NCI-H2107 treated with DMSO at 0.1 percent for 48 hours (cell line): ENCODE measurements around the gene JAZF1.

ENCODE experiments used
- DNase-seq: peaks from one replicate; lab custom pipeline; 2025; ENCODE audit not compliant: unreplicated experiment; lab: John Stamatoyannopoulos, UW

Gene JAZF1

DNA sequence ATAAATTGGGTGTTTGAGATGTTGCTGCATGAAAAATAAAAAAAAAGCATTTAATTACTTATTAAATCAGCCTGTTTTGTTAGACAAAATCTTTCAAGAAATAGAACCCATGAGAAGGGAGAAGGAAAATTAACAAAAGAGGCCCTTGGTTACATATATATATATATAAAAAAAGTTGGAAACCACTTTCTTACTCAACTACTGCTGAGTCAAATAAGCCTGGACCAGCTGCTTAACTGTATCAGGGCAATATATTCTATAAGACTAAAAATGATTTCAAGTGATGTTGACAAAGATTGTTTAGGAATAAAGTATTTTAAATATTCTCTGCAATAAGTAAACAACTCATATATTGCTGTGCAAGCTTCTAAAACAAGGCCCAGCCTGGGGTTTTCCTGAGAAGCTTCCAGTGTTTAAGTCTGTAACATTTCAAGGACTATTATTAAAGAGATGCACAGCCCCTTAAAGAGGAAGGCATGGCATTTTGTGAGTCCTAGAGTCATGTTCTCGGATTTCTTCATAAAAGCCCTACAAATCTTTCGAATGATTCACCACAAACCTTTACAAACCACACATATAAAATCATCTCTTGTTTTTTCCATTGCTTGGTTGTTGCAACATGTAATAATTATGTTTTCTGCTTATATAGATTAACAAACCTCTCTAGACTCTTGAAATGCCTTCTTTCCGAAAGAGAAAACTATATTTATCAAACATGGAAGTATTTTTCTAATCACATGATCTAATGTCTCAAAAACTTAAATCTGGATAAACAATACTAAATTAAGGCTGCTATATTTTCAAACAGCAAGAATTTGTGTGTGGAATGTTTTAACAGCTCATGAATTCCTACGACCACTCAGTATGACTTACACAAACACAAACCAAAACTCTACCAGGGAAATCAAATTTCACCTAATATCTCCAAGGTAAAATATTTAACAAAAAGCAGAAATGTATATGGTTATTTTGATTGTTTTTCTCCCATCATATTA is 14.3 kb downstream of the JAZF1 start:
- DNase-seq, result no peak

DNA sequence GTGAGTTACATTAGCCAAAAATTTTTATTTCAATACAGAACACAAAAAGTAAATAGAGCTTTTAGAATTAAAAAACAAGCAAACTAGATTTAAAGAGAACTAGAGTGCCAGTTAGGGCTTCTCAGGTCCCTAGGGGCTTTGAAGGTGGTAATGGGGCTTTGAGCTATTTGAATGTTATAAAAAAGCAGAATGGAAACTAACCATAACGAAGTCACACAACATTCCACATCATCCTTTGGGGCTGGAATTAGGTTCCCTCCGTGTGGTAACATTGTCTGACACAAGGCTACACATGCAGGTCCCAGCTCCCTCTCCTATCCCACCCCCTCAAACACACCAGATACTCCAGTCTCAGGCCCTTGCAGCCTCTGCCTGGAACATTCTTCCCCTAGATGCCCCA is 15.3 kb downstream of the JAZF1 start:
- no peak for DNase-seq

DNA sequence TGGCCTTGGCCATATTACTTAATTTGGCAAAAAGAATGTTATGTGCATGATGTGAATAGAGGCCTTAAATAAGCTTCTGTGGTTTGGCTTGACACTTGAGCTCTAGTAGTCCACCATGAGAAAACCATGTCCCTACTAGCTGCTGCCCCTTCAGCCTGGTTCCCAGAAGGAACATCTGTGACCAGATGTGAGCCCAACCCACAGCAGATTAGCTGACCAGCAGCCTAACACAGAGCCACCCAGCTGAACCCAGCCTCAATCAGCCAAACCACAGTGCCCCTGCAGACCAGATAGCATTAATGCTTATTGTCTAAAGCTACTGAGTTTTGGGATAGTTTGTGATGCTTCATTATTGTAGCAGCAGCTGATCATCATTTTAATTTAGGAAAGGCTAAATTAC is 16.6 kb downstream of the JAZF1 start:
- no peak for DNase-seq

DNA sequence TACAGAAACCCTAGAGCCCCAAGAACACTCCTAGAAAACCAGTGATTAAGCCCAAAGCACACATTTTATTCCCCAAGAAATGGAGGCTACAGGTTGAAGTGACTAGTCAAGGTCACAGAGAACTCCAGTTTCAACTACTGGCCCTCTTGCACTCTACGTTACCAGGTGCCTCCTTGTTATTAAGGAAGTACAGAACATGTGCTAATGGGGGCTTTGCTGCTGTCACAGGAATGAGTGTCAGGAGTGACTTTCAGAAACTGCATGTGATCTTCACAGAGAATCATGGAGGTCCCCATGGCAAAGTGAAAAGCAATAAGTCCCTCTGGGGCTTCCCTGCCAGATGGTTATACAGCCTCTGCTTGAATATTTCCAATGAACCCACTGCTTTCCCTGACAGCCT is 19.3 kb downstream of the JAZF1 start:
- DNase-seq, result no peak

DNA sequence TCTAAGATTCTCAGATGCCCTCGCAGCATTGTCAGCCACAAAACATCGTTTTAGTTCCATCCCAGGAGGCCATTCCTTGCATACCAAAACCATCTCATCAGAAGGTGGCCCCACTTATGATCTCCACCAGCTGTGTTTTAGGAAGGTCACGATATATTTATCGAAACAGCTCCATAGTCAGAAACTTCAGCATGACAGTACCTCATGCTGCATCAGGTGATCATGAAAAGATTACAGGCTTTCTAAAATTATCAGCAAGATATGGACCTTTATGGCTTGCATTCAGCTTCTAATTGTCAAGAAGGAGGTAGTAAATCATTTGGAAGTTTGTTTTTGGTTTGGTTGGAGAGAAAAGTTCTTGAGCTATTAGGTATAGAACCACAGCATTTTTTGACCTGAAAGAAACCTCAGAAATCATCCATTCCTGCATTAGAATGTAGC is 20.0 kb downstream of the JAZF1 start:
- no peak for DNase-seq

DNA sequence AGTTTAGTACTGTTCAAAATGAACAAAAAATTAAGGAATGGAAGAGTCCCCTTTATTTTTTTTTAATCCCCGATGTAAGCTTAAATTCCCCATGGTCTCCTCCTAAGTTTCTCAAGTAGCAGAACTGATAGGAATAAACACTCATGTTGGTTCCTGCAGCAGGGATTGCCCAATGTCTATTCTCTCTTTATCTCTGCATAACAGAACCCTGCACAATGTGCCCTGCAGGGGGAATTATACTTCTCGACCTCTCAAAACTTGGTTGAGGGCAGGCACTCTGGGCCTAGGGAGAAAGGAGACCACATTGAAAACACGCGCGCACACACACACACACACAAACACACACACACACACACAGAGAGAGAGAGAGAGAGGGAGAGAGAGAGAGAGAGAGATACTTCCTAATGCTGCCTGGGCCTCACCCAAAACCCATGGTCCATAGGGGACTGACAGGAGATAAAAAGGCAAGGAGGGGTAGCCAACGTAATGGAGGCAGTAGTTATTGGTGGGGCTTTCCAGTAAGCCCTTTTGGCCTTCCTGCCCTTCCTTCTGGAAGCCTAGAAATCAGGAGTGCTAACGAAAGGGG is 22.7 kb downstream of the JAZF1 start:
- DNase-seq, result no peak

DNA sequence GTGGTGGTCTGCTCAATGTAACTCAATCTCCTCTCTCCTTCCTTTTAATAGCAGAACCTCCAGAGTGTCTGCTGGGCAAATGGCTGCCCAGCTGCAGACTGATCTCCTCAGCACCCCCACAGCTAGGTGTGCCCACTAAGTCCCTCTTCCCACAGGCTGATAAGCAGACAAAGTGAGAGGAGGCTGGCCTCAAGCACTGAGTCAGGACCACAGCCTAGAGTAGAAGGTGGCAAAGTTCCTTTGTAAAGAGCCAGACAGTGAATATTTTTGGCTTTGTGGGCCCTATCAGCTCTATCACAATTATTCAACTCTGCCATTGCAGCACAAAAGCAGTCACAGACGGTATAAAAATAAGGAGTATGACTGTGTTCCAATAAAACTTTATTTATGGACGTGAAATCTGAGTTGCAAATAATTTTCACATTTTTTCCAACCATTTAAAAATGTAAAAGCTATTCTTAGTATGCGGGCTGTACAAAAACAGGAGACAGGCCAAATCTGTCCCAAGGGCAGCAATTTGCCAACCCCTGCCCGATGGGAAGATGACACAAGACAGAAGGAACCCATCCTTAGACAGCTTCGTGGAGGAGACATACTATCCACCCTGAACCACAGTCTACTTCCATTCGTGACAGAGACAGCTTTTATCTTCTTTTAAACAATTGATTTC is 23.4 kb downstream of the JAZF1 start:
- DNase-seq, result no peak

DNA sequence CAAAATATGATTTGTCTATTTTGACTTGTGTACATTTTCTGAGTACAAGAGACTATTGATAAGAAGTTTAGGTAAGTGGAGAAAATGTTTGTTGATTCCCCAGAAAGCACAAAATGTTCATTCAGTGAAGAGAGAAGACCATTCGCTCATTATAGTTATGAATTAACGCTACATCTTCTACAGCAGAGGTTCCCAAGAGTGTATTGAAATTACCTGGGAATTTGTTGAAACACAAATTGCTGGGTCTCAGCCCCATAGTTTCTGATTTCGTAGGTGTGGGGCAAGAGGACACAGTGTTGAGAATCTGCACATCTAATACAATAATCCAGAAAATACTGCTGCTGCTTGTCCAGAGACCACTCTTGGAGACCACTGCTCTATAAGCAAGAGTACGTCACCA is 24.2 kb downstream of the JAZF1 start:
- no peak for DNase-seq

DNA sequence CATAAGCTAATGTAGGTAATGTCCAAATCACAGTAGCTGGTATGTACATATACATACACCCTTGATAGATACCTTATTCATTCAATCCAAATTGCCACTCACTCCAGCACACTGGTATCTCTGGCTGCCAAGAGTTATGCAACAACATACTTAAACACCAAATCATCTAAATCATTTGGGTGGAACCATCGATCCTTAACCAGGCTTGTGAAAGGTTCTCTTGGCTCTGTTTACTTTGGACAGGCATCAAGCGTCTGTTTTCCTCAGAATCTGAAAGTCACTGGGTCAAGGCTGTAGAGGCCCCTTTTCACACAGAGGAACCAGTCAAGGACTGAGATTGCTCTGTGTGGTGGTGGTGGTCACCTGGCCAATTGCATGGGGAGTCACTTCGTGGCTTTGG is 24.6 kb downstream of the JAZF1 start:
- no peak for DNase-seq

DNA sequence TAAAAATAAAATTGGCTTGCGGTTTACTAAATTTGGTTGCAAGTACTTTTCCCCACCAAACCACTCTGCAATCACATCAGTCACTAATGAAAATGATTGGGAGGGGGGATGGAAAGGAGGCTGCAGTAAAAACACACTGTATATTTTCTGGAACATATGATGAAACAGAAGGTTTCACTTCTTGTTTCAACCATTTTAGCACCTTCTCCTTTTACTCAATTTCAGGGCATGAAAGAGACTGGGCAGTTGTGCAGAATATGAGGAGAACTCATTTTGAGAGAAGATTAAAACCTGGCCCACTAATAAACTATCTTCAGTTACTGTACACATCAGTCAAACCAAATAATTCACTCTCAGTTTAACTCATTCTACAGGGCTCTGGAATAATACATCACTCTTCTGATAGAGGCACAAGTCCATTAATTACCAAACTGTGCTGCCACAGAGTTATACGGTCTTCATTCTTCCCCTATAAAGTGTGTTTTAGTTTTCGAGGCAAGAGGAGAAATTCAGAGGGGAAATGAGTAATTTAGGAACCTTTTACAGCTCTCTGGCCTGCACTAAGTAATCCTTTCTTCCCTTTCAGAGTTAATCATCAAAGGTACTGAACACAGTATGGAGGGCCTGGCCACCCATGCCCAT is 25.5 kb downstream of the JAZF1 start:
- DNase-seq, result no peak

DNA sequence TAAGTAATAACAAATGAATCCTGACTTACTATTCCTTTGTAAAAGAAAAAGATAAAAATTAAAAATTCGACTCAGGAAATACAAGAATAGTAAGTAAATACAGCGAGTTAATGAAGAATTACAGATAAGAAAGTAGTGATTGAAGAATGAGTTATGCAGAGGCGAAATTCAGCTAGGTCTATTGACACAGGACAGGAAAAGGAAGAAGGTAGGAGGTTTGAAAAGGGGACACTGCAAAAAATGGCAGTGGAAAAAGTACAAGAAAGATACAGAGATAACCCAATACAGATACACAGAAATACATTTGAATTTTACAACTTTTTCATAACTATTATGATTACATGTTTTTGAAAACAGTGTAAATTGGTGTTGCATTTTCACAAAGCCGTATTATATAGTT is 28.0 kb downstream of the JAZF1 start:
- DNase-seq, result no peak

DNA sequence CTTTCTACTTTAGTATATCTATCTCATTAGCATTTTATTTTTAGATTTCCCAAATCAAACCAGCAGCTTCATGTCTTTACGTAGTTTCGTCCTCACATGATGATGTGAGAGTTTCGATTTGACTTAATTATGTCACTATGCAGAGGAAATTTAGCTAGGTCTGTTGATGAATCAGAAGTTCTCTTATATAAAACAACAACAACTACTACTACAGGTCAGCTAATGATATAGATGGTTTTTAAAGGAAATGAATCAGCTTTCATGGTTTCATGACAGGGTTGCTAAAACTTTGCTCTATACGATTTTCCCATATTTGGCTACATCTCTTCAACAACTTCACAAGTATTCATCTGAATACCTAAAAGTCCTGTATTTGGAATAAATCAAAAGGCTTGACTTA is 28.6 kb downstream of the JAZF1 start:
- no peak for DNase-seq

DNA sequence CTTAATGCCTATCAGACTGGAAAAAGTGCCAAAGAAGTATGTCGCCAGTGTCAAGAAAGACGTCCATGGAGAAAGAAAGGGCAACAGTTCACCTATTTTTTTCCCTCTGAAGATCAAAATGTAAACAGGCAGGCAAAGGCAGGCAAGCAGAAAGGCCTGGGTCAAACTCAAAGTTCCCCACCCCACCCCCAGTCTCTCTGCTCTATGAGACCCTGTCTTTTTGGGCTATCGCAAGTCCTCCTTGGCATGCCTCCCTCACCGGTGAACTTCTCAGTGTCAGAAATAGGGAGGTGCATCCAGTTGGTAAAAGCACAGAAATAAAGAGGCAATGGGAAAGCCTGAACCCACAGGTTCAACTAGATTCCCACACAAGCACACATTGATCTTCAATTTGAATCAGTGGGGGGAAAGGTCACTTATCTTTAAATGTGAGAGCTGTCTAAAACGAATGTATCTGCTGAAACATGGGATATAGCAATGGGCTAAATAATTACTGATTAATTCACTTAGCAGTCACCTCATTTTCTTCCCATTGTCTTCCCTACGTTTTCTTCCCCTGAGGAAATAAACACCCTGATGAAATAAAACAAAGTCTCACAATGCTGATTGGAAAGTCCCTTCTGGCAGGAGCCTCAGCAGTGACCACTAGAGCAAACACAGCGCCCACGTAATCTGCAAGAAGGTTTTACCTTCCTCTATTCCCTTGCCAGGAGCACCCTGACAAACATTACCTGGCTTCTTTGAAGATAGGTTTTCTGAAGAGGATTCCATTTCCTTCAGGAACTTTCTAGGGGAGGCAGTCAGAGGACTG is 31.1 kb downstream of the JAZF1 start:
- DNase-seq, result no peak

DNA sequence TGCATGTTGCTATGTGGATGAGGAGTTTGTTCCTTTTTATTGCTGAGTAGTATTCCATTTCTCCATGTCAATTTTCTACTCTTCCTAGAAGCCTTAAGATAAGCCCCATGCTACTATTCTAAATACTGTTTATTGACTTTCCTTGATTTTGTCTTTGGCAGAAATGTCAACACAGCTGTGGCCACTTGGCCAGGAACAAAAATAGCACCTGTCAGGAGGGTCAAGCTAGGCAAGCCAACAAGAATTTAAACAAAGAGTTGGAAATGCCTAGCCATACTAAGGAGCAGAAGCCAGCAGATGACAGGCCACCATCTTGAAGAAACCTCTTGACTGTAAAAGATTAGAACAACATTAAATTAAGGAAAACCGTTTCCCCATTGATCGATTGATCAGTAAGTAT is 34.7 kb downstream of the JAZF1 start:
- no peak for DNase-seq

DNA sequence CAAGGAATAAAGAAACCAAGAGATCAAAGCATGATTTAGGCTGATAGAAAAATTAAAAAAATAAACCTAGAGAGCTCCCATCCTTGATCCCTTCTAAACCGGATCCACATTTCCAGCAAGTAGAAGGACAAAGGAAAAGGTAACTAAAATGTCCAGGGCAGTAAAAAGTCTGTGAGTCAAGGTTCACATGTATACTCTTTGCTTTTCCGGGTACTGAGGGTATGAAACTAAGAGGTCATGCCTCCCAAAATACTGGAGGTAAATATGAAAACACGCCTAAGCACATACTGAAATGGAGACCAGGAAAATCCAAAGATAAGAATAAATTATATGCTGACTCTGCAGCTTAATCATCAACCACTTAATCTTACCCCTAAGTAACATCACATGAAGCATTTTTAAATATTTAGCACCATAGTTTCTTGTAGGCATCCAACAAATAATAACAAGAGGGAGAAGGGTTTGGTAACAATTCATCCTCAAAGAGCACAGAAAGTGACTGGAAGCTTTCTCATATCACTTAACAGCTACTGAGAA is 35.4 kb downstream of the JAZF1 start:
- no peak for DNase-seq

DNA sequence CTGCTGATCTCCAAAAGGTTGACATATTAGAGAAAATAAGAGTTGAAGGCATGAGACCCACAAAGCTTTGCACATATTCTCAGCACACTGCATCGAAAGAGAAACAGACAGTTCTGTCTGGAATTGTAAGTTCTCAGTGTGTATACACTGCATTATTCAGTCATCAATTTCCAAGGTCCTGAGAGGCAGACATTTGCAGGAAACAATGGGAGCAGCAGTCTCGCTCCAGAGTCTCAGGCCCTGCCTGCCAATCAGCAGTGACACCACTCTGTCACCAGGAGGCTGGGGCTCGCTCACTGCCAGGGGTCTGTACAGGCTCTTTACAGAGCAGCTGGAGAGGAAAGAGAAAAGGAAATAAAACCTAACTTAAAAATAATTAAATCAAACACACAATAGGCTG is 36.3 kb downstream of the JAZF1 start:
- DNase-seq, result no peak

DNA sequence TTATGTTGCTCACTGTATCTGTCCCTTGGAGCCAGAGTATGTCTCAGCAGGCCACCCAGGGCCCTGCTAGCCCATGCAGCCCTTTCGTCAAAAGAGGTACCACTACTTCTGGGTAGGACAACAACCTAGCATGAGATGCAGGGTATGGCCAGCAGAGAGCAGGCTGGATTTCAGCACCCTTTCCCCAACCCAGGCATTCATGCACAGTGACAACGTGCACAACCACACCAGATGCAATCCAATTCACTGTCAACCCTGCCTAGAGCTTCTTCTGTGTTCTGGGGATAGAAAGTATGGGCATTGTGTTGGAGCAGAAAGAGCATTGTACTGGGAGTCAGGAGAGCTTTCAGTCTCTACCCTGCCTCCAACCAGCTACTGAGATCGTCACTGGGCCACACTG is 37.9 kb downstream of the JAZF1 start:
- DNase-seq, result no peak

DNA sequence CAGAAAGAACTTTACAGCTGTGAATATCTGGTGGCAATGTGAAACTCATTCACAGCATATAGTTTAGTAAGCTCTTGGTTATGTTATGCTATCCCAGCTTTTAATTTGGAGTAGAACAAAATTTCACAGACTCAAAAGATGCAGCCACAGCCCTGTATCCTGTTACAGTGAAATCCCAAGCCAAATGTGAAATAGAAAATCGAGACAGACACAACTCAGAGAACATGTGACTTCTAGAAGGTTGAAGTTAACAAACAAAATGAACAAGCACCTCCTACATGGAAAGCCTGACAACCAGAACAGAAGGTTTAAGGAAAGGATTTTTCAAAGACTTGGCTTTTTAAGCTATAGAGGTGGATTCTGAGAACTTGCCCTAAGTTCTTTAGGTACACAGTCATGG is 39.6 kb downstream of the JAZF1 start:
- DNase-seq, result no peak

DNA sequence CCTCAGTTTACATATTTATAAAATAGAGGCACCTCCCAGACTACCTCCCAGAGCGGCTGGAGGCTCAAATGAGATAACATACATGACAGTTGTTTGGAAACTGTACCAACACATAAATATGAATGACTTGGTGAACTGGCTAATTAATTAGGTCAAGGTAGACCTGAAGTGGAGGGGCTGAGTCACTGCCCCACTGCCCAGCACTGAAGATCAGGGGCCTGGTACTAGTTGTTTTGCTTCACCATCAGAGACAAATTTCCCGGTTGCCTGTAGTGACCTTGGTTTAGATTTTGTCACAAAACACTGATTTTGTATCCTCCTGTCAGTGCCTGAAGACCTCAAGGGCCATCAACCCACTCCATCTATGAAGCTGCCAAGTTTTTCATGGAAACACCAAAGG is 41.8 kb downstream of the JAZF1 start:
- DNase-seq, result no peak

DNA sequence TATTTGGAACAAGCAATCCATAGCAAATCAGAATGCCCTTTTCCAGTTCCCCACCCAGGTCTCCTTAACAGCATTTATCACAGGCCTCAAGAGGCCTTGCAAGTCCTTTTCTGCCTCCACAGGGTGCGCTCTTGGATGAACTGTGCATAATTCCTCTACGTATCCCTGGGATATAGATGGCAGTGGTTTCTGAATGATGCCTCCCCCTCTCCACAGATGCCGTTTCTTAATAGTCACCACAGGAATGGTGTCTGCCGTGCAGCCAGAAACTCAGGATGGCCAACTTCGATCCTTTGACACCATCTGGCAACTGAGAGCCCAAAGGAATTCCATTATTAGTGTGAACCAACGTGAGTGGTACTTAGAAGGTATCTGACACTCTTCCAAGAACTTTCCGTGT is 43.1 kb downstream of the JAZF1 start:
- no peak for DNase-seq
